Vagina (tissue), 2 donors: Measurements from ENCODE around the gene NUP93.

Experiments used
- POLR2A ChIP-seq, 2 donors: fragments of 450-650 bp; IDR thresholded peaks; one replicate each; pipeline ENCODE4 v1.6.1; 2017; ENCODE audit warnings: antibody characterized with exemption in 2 of 2, mild to moderate bottlenecking in 2 of 2, moderate library complexity in 2 of 2
- POLR2AphosphoS5 ChIP-seq, 2 donors: sonication (generic); formaldehyde crosslinking; IDR thresholded peaks; one replicate each; pipeline ENCODE4 v1.9.0; 2017; ENCODE audit warnings: antibody characterized with exemption in 2 of 2, mild to moderate bottlenecking in 2 of 2, low read depth in 1 of 2; ENCODE audit not compliant: insufficient read depth in 1 of 2
- TF ChIP-seq, protein P1 (sequence below), 3 experiments: fragments of 450-650 bp in 2 of 3; fragments of 200-600 bp in 1 of 3; sonication (generic) in 1 of 3; IDR thresholded peaks; one replicate each; pipeline ENCODE4 v1.5.1; 2017 to 2019; ENCODE audit warnings: antibody characterized with exemption in 3 of 3, mild to moderate bottlenecking in 2 of 3, moderate library complexity in 2 of 3

GRCh38 chr16:56684256-56684925 lies 45.5 kb upstream of the NUP93 start:
- TF ChIP-seq, protein P1, sequence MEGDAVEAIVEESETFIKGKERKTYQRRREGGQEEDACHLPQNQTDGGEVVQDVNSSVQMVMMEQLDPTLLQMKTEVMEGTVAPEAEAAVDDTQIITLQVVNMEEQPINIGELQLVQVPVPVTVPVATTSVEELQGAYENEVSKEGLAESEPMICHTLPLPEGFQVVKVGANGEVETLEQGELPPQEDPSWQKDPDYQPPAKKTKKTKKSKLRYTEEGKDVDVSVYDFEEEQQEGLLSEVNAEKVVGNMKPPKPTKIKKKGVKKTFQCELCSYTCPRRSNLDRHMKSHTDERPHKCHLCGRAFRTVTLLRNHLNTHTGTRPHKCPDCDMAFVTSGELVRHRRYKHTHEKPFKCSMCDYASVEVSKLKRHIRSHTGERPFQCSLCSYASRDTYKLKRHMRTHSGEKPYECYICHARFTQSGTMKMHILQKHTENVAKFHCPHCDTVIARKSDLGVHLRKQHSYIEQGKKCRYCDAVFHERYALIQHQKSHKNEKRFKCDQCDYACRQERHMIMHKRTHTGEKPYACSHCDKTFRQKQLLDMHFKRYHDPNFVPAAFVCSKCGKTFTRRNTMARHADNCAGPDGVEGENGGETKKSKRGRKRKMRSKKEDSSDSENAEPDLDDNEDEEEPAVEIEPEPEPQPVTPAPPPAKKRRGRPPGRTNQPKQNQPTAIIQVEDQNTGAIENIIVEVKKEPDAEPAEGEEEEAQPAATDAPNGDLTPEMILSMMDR (IDR thresholded peaks at IDR 0.05): no peak
- TF ChIP-seq POLR2A (IDR thresholded peaks at IDR 0.05) (no peak), POLR2AphosphoS5 (IDR thresholded peaks at IDR 0.05; ENCODE audit: insufficient read depth in 1 of 2, low read depth in 1 of 2) (no peak)
